HCT116 (cell line): Measurements from ENCODE around the gene EIF4A3. TPM values are rescaled to one million over a fixed set of nuclear protein-coding genes. Genes with fewer than 3 reads are reported as not detected.

Experiments
- ATAC-seq: fragments of 200-7000 bp; cut with Tn5 transposase; 2 replicates; pipeline ENCODE4 v1.9.1; 2020; ENCODE audit warnings: mild to moderate bottlenecking, moderate library complexity
- BruUV-seq: library from RNA; stranded (reverse); fragments of 400-500 nt; replicated peaks from 2 replicates; lab custom pipeline; 2021; lab: Mats Ljungman, UMichigan
- CTCF ChIA-PET: fragments of 300-600 bp; sonication (Branson Sonifier 250); formaldehyde crosslinking; loops from one replicate; lab custom pipeline; 2021; ENCODE audit warnings: antibody characterized with exemption; lab: Charles Lee
- POLR2A ChIA-PET: fragments of 300-600, 350-600 bp; sonication (Branson Sonifier 250); formaldehyde crosslinking; loops from one replicate; lab custom pipeline; 2021; ENCODE audit warnings: antibody characterized with exemption; lab: Charles Lee
- RAD21 ChIA-PET, 2 experiments: fragments of 300-600 bp; sonication (Branson Sonifier 250); formaldehyde crosslinking; loops; one replicate each; lab custom pipeline; 2023; ENCODE audit warnings: low total read pairs in 2 of 2; ENCODE audit not compliant: uncharacterized antibody in 2 of 2, unreplicated experiment in 2 of 2, low non-redundant PET in 1 of 2; lab: Charles Lee
- DNase-seq: peaks from one replicate; pipeline ENCODE4 v3.0.0-alpha.2; 2010; ENCODE audit warnings: low read depth, low spot score
- H2AFZ ChIP-seq: fragments of 200-600 bp; shearing (Covaris generic), sonication (generic); 2 replicates; pipeline ENCODE4 v1.6.1; 2017; ENCODE audit warnings: low read depth, mixed run types, mixed read lengths, antibody characterized with exemption, low read length; ENCODE audit not compliant: poor library complexity, severe bottlenecking
- H3K27ac ChIP-seq: 2 replicates; pipeline ENCODE4 v1.5.1; 2012; ENCODE audit warnings: low read depth, low read length
- H3K27me3 ChIP-seq: fragments of 200-600 bp; sonication (generic); 2 replicates; pipeline ENCODE4 v1.6.1; 2016; ENCODE audit warnings: mixed run types, low read length, mixed read lengths; ENCODE audit not compliant: insufficient read depth
- H3K36me3 ChIP-seq, 2 experiments: fragments of 200-500 bp in 1 of 2; fragments of 200-600 bp in 1 of 2; sonication (Bioruptor generic) in 1 of 2; sonication (generic) in 1 of 2; 2 replicates each; pipeline versions ENCODE4 v1.5.1 to v1.6.1; 2014 to 2016; ENCODE audit warnings: low read length in 2 of 2, inconsistent platforms in 1 of 2, mixed read lengths in 1 of 2, mixed run types in 1 of 2; ENCODE audit not compliant: insufficient read depth in 2 of 2, control insufficient read depth in 1 of 2
- H3K4me1 ChIP-seq, 2 experiments: fragments of 200-600 bp in 1 of 2; sonication (generic) in 1 of 2; 2 replicates each; pipeline versions ENCODE4 v1.5.1 to v1.6.1; 2012 to 2017; ENCODE audit warnings: low read length in 2 of 2, inconsistent platforms in 1 of 2, mild to moderate bottlenecking in 1 of 2, mixed read lengths in 1 of 2, mixed run types in 1 of 2, moderate library complexity in 1 of 2; ENCODE audit not compliant: insufficient read depth in 2 of 2, control insufficient read depth in 1 of 2
- H3K4me2 ChIP-seq: fragments of 200-600 bp; sonication (generic); 2 replicates; pipeline ENCODE4 v1.6.1; 2017; ENCODE audit warnings: mixed run types, low read length, mixed read lengths
- H3K4me3 ChIP-seq, 2 experiments: fragments of 200-600 bp in 1 of 2; sonication (generic) in 1 of 2; replicated peaks in 1 of 2; 2 replicates each; pipeline ENCODE4 v1.5.1; 2011 to 2016; ENCODE audit warnings: low read length in 2 of 2, control low read depth in 1 of 2, low read depth in 1 of 2, mild to moderate bottlenecking in 1 of 2, mixed read lengths in 1 of 2, mixed run types in 1 of 2
- H3K79me2 ChIP-seq: fragments of 200-600 bp; sonication (generic); 2 replicates; pipeline ENCODE4 v1.6.1; 2017; ENCODE audit warnings: mild to moderate bottlenecking, mixed run types, low read length, moderate library complexity, mixed read lengths; ENCODE audit not compliant: insufficient read depth
- H3K9ac ChIP-seq: fragments of 200-600 bp; sonication (generic); 2 replicates; pipeline ENCODE4 v1.6.1; 2016; ENCODE audit warnings: low read length, mixed read lengths
- H3K9me2 ChIP-seq: fragments of 200-600 bp; sonication (generic), shearing (Covaris generic); 2 replicates; pipeline ENCODE4 v1.6.1; 2017; ENCODE audit warnings: mixed run types, mild to moderate bottlenecking, moderate library complexity; ENCODE audit not compliant: insufficient read depth
- H3K9me3 ChIP-seq, 2 experiments: fragments of 200-500 bp in 1 of 2; fragments of 200-600 bp in 1 of 2; sonication (Bioruptor generic) in 1 of 2; sonication (generic) in 1 of 2; 2 replicates each; pipeline ENCODE4 v1.6.1; 2014 to 2017; ENCODE audit warnings: low read length in 2 of 2, mixed read lengths in 2 of 2, inconsistent platforms in 1 of 2, low read depth in 1 of 2, mild to moderate bottlenecking in 1 of 2, mixed run types in 1 of 2, moderate library complexity in 1 of 2; ENCODE audit not compliant: control insufficient read depth in 1 of 2, insufficient read depth in 1 of 2
- H4K20me1 ChIP-seq: fragments of 200-600 bp; sonication (generic), shearing (Covaris generic); 2 replicates; pipeline ENCODE4 v1.6.1; 2017; ENCODE audit warnings: mixed run types, mild to moderate bottlenecking, moderate library complexity; ENCODE audit not compliant: insufficient read depth
- EGR1 ChIP-seq: IDR thresholded peaks from 2 replicates; pipeline ENCODE4 v1.6.1; 2012; ENCODE audit warnings: low read depth
- ELF1 ChIP-seq: IDR thresholded peaks from 2 replicates; pipeline ENCODE4 v1.6.1; 2012; ENCODE audit warnings: low read depth, borderline replicate concordance
- RAD21 ChIP-seq: IDR thresholded peaks from 2 replicates; pipeline ENCODE4 v1.6.1; 2012; ENCODE audit warnings: low read depth, mild to moderate bottlenecking
- SIN3A ChIP-seq: IDR thresholded peaks from 2 replicates; pipeline ENCODE4 v1.6.1; 2012; ENCODE audit warnings: low read depth
- TCF7L2 ChIP-seq: IDR thresholded peaks from 2 replicates; pipeline ENCODE4 v1.7.0; 2011; ENCODE audit warnings: borderline replicate concordance, inconsistent platforms; ENCODE audit not compliant: insufficient read depth, insufficient read length; ENCODE audit errors: extremely low read depth
- YY1 ChIP-seq: IDR thresholded peaks from 2 replicates; pipeline ENCODE4 v1.6.1; 2011; ENCODE audit warnings: low read length, low read depth, moderate library complexity, mild to moderate bottlenecking; ENCODE audit not compliant: insufficient replicate concordance; ENCODE audit errors: extremely low read depth
- ZBTB33 ChIP-seq: IDR thresholded peaks from 2 replicates; pipeline ENCODE4 v1.6.1; 2011; ENCODE audit warnings: mild to moderate bottlenecking, low read length, moderate library complexity; ENCODE audit not compliant: insufficient replicate concordance; ENCODE audit errors: extremely low read depth
- intact Hi-C: fragments of 100-400 bp; cut with micrococcal nuclease; formaldehyde crosslinking; loops from 2 replicates; pipeline ENCODE4 v1.10.0; 2022
- total RNA-seq: library from RNA; stranded (reverse); gene quantifications from one replicate; pipeline ENCODE4 v1.2.1, GENCODE V29; 2021; ENCODE audit not compliant: unreplicated experiment
- TF ChIP-seq, protein P1 (sequence below): IDR thresholded peaks from 2 replicates; pipeline ENCODE4 v1.6.1; 2012; ENCODE audit warnings: low read depth
- TF ChIP-seq, protein P2 (sequence below): IDR thresholded peaks from 2 replicates; pipeline ENCODE4 v1.6.1; 2012

EIF4A3 gene
- total RNA-seq, 1 experiment from 2014 or later, result 248 TPM

- TF ChIP-seq ZBTB33, result no peak
- no peak for TF ChIP-seq ELF1
- TF ChIP-seq RAD21, result no peak
- TF ChIP-seq, all 23 proteins: peak for 0
Measured at GRCh38 chr17:80182845-80183223, 35.9 kb upstream of the EIF4A3 start (continued).

DNA sequence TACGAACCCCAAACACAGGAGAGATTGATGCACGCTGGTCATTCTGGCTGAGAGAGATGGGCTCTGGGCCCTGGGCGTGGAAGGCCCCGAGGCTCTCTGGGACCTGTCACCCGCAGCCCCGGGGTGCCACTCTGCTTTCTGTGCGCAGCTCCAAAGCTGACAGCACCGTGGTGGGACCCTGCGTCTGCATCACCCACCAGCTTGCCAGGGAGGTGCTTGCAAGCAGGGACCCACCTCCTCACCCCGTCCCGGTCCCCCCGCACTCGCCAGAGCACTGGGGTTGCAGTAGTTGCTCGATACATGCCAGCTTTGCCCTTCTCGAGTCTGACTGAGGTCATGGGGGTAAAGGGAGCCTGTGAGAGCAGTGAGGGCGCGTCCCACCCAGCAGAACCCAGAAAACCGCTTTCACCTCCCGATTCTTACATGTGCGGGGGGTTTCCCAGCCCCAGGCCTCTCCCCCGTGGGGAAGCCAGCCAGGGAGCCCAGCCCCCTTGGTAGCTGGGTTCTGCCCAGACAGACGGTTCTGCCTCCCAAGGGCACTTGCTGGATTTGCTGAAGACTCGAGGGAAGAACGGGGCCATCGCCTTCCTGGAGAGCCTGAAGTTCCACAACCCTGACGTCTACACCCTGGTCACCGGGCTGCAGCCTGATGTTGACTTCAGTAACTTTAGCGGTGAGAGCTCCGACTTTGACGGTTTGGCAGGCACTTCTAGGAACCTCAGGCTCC lies 35.4 kb upstream of the EIF4A3 start:
- H3K9me3 ChIP-seq, result no peaks in the 10 kb centered on the region
- ChIA-PET POLR2A (no interaction called here), CTCF (no interaction called here), RAD21 (no interaction called here)
- BruUV-seq, result no TSS peak
- intact Hi-C loops, result no loop called here
- TF ChIP-seq, protein P1, sequence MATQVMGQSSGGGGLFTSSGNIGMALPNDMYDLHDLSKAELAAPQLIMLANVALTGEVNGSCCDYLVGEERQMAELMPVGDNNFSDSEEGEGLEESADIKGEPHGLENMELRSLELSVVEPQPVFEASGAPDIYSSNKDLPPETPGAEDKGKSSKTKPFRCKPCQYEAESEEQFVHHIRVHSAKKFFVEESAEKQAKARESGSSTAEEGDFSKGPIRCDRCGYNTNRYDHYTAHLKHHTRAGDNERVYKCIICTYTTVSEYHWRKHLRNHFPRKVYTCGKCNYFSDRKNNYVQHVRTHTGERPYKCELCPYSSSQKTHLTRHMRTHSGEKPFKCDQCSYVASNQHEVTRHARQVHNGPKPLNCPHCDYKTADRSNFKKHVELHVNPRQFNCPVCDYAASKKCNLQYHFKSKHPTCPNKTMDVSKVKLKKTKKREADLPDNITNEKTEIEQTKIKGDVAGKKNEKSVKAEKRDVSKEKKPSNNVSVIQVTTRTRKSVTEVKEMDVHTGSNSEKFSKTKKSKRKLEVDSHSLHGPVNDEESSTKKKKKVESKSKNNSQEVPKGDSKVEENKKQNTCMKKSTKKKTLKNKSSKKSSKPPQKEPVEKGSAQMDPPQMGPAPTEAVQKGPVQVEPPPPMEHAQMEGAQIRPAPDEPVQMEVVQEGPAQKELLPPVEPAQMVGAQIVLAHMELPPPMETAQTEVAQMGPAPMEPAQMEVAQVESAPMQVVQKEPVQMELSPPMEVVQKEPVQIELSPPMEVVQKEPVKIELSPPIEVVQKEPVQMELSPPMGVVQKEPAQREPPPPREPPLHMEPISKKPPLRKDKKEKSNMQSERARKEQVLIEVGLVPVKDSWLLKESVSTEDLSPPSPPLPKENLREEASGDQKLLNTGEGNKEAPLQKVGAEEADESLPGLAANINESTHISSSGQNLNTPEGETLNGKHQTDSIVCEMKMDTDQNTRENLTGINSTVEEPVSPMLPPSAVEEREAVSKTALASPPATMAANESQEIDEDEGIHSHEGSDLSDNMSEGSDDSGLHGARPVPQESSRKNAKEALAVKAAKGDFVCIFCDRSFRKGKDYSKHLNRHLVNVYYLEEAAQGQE, result no peak
- TF ChIP-seq ELF1, result no peak
- no peak for TF ChIP-seq TCF7L2
- no peak for TF ChIP-seq EGR1
- TF ChIP-seq YY1, result no peak
- TF ChIP-seq SIN3A, result no peak
- TF ChIP-seq, protein P2, sequence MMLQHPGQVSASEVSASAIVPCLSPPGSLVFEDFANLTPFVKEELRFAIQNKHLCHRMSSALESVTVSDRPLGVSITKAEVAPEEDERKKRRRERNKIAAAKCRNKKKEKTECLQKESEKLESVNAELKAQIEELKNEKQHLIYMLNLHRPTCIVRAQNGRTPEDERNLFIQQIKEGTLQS, result no peak
- no peak for ATAC-seq
- H3K79me2 ChIP-seq, result no peaks in the 10 kb centered on the region
- no peaks in the 10 kb centered on the region for H3K9me2 ChIP-seq
- no peak for DNase-seq
- no peak overlapping the region for H3K4me2 ChIP-seq
- H2AFZ ChIP-seq, result no peak overlapping the region
- H3K36me3 ChIP-seq, result no peaks in the 10 kb centered on the region
- no peak overlapping the region for H3K4me3 ChIP-seq
- no peak overlapping the region for H3K27ac ChIP-seq
- no peaks in the 10 kb centered on the region for H3K27me3 ChIP-seq
- no peaks in the 10 kb centered on the region for H4K20me1 ChIP-seq
- H3K9ac ChIP-seq, result no peak overlapping the region
- peaks cover 0 to 5% of the 10 kb centered on the region in 2 experiments; a peak in 1 of 4 replicates for H3K4me1 ChIP-seq
